AG08396 (cell line): Measurements from ENCODE around the gene OR51S1.
"Not testable (repeated sequence)": the region's sequence is repeated elsewhere in the genome, so short reads cannot be mapped to it uniquely, and the experiment has no call there.

Source experiments
- DNase-seq: peaks from one replicate; pipeline ENCODE4 v3.0.0; 2012; ENCODE audit warnings: low spot score, mixed read lengths

OR51S1 gene

GRCh38 chr11:4808476-4808875 is 40.5 kb downstream of the OR51S1 start:
- DNase-seq, result no peak

DNA sequence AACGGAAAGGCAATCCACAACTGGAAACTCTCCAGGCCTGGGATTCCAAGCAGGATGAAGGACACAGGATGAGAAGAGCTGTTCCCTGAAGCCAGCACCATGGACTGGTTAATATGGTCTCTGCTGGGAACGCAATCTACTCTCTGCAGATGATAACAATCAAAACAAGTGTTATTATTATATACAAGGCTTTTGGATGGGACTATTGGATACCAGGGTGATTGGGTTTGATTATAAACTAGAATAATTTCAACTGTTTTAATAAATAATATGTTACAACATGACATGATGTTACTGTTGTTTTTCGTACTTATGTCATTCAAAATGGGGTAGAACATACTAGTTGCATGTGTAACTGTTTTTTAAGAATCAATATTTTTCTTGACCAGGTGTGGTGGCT is 44.7 kb downstream of the OR51S1 start, which contains the start of gene OR52R1:
Gene OR52R1, minus strand, starts transcription at position 101 of the 400 bp plus-strand sequence. Its CDS starts 0 bp downstream, at position 101.
- no peak for DNase-seq

GRCh38 chr11:4801316-4801715 is 47.7 kb downstream of the OR51S1 start:
- DNase-seq, result not testable (repeated sequence)

- DNase-seq, result no peak
These were observed 50.4 kb downstream of the OR51S1 start for GRCh38 chr11:4798427-4799183.
